Immature natural killer cell (primary cell): ENCODE data around the gene PROZ. TPM values are rescaled to one million over a fixed set of nuclear protein-coding genes. Genes with fewer than 3 reads are reported as not detected.
"Not testable (repeated sequence)": the region's sequence is repeated elsewhere in the genome, so short reads cannot be mapped to it uniquely, and the experiment has no call there.

Experiments used
- DNase-seq, 3 donors: peaks; one replicate each; pipeline ENCODE4 v3.0.0; 2022; ENCODE audit warnings: mixed read lengths in 1 of 3
- H3K27ac Mint-ChIP-seq, 6 donors: one replicate each; pipeline ENCODE4 v1.8.0; 2020; ENCODE audit warnings: mixed read lengths in 6 of 6, mild to moderate bottlenecking in 5 of 6, inconsistent platforms in 4 of 6, moderate library complexity in 3 of 6
- H3K27me3 Mint-ChIP-seq, 3 donors: one replicate each; pipeline ENCODE4 v1.8.0; 2020 to 2021; ENCODE audit warnings: low read depth in 3 of 3, mild to moderate bottlenecking in 3 of 3, mixed read lengths in 3 of 3, moderate library complexity in 3 of 3, inconsistent platforms in 1 of 3
- H3K36me3 Mint-ChIP-seq, 3 donors: one replicate each; pipeline ENCODE4 v1.8.0; 2020; ENCODE audit warnings: mixed read lengths in 3 of 3, inconsistent platforms in 2 of 3, mild to moderate bottlenecking in 2 of 3
- H3K4me1 Mint-ChIP-seq, 2 donors: one replicate each; pipeline ENCODE4 v1.8.0; 2020; ENCODE audit warnings: inconsistent platforms in 2 of 2, mild to moderate bottlenecking in 2 of 2, mixed read lengths in 2 of 2, moderate library complexity in 1 of 2
- H3K4me3 Mint-ChIP-seq, 5 donors: one replicate each; pipeline ENCODE4 v1.8.0; 2020; ENCODE audit warnings: mild to moderate bottlenecking in 5 of 5, mixed read lengths in 5 of 5, inconsistent platforms in 3 of 5, moderate library complexity in 3 of 5
- H3K9me3 Mint-ChIP-seq, 6 donors: one replicate each; pipeline ENCODE4 v1.8.0; 2020; ENCODE audit warnings: mild to moderate bottlenecking in 6 of 6, mixed read lengths in 6 of 6, inconsistent platforms in 4 of 6, moderate library complexity in 3 of 6
- polyA plus RNA-seq, 3 donors: library from polyadenylated mRNA; unstranded; fragments of 300-500 nt; fragmentation: Illumina TruSeq; gene quantifications; one replicate each; pipeline ENCODE4 v1.2.3, GENCODE V29; 2021

PROZ gene, protein sequence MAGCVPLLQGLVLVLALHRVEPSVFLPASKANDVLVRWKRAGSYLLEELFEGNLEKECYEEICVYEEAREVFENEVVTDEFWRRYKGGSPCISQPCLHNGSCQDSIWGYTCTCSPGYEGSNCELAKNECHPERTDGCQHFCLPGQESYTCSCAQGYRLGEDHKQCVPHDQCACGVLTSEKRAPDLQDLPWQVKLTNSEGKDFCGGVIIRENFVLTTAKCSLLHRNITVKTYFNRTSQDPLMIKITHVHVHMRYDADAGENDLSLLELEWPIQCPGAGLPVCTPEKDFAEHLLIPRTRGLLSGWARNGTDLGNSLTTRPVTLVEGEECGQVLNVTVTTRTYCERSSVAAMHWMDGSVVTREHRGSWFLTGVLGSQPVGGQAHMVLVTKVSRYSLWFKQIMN
- polyA plus RNA-seq = not detected

DNA sequence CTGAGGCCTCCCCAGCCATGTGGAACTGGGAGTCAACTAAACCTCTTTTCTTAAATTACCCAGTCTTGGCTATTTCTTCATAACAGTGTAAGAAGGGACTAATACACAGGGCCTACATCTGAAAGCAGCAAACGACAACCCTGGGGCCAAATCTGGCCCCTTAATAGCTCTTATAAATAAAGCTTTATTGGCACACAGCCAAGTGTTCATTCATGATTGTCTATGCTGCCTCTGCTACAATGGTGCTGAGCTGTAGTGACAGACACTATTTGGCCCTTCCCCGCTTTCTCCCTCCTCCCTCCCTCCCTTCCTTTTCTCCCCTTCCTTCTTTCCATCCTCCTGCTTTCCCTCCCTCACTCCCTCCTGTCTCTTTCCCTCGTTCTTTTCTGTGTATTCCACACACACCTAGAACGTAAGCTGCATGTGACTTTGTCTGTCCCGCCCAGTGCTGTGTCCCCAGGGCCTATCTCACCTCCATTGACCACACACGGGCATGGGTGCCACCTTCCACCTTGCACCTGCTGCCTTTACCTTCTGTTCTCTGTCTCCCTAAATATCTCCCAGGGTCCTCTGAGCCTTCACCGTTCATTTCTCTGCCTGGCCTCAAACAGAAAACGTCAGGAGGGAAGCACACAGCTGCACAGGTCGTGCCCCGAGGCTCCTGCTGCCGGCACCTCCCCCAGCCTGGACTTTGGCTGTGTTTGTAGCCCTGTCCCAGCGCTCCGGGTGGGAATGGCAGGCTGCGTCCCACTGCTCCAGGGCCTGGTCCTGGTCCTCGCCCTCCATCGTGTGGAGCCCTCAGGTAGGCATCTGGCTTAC lies at the start of gene PROZ:
TSS of gene PROZ (plus strand) at position 720 of the 819 bp plus-strand sequence. CDS start at position 733, 13 bp downstream.
- H3K4me3 Mint-ChIP-seq = peak within 1 kb of the TSS in 1 of 5 donors; percentile 14
- peaks cover 10 to 19% (median 17%) of the 10 kb centered on the region in 3 donors for H3K27me3 Mint-ChIP-seq
- no peaks in the 10 kb centered on the region for H3K9me3 Mint-ChIP-seq
- no peak for DNase-seq
- H3K4me1 Mint-ChIP-seq = peaks cover 21 to 32% of the 10 kb centered on the region in 2 donors
- H3K36me3 Mint-ChIP-seq = no peaks in the 10 kb centered on the region
- H3K27ac Mint-ChIP-seq = peak within 1 kb of the TSS in 3 of 6 donors; percentile 6 to 73 (median 14)

- peaks cover 0 to 2% (median 0%) of the 10 kb centered on the region in 6 donors for H3K9me3 Mint-ChIP-seq
- peaks cover 0 to 1% (median 0%) of the 10 kb centered on the region in 3 donors for H3K27me3 Mint-ChIP-seq
- peaks cover 0 to 2% of the 10 kb centered on the region in 2 donors for H3K4me1 Mint-ChIP-seq
- peak overlapping the region; percentile 35 to 65 (median 57) for H3K4me3 Mint-ChIP-seq
- no peaks in the 10 kb centered on the region for H3K36me3 Mint-ChIP-seq
- DNase-seq = no peak
- peak overlapping the region in 1 of 6 donors; percentile 40 for H3K27ac Mint-ChIP-seq
Measured at GRCh38 chr13:113109151-113110047, 49.0 kb upstream of the PROZ start.

DNA sequence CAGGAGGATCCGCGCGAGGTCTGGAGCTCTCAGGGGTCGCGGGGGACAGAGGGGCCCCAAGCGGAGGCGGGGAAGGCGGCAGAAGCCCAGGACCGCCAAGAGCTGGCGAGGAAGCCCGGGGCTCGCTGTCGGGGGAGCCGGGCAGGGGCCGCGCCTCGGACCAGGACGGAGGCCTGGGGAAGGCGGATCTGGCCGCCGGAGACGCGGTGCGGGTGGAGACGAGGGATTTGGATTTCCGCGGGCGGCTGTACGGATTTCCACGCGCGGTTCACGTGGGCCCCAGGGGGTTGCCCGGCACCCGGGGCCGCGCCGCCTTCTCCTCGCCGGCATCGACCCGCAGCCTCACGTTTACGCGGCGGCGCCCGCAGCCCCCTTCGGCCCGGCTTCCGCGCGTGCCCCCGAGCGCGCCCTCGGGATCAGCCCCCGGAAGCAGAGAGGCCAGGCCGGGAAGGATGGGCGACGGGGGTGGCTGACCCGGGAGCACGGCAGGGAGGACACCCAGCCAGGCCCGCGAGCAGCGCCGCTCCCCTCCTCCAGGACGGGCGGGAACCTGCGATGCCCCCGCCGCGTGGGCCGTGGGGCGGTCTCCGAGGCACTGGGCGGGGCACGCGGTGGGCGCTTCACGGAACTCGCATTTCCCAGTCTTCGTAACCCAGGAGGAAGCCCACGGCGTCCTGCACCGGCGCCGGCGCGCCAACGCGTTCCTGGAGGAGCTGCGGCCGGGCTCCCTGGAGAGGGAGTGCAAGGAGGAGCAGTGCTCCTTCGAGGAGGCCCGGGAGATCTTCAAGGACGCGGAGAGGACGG lies 48.2 kb upstream of the PROZ start:
- Mint-ChIP-seq H3K36me3 (no peaks in the 10 kb centered on the region), H3K4me1 (peaks cover 0 to 2% of the 10 kb centered on the region in 2 donors), H3K9me3 (peaks cover 0 to 2% (median 0%) of the 10 kb centered on the region in 6 donors), H3K27me3 (peaks cover 0 to 1% (median 0%) of the 10 kb centered on the region in 3 donors), H3K4me3 (peak overlapping the region in 4 of 5 donors; percentile 17 to 73 (median 46)), H3K27ac (no peak overlapping the region)
- peak; percentile 24 to 30 (median 25) for DNase-seq

- Mint-ChIP-seq H3K4me1 (peaks cover 0 to 2% of the 10 kb centered on the region in 2 donors), H3K4me3 (peak overlapping the region; percentile 38 to 75 (median 70)), H3K36me3 (no peaks in the 10 kb centered on the region), H3K27me3 (peaks cover 0 to 1% (median 0%) of the 10 kb centered on the region in 3 donors), H3K9me3 (peaks cover 0 to 2% (median 0%) of the 10 kb centered on the region in 6 donors), H3K27ac (no peak overlapping the region)
- DNase-seq = peak in 2 of 3 donors; percentile 17 to 19
Measured at GRCh38 chr13:113110852-113111315, 47.6 kb upstream of the PROZ start.

DNA sequence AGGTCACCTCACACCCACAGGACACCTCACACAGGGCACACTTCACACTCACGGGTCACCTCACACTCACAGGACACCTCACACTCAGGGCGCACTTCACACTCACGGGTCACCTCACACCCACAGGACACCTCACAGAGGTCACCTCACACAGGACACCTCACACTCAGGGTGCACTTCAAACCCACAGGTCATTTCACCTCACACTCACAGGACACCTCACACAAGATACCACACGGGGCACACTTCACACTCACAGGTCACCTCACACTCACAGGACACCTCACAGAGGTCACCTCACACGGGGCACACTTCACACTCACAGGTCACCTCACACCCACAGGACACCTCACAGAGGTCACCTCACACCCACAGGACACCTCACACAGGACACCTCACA lies 46.6 kb upstream of the PROZ start:
- H3K9me3 Mint-ChIP-seq, H3K27me3 Mint-ChIP-seq, DNase-seq: not testable (repeated sequence)

DNA sequence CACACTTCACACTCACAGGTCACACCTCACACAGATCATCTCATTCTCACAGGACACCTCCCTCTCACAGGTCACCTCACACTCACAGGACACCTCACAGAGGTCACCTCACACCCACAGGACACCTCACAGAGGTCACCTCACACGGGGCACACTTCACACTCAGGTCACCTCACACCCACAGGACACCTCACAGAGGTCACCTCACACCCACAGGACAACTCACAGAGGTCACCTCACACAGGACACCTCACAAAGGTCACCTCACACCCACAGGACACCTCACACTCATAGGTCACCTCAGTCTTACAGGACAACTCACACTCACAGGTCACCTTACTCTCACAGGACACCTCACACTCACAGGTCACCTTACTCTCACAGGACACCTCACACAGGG lies 46.0 kb upstream of the PROZ start:
- not testable (repeated sequence) for H3K36me3 Mint-ChIP-seq, H3K27ac Mint-ChIP-seq, H3K4me3 Mint-ChIP-seq, H3K27me3 Mint-ChIP-seq, H3K4me1 Mint-ChIP-seq, H3K9me3 Mint-ChIP-seq, DNase-seq

More for the DNA sequence above, 46.6 kb upstream of the PROZ start:
- H3K4me1 Mint-ChIP-seq, H3K36me3 Mint-ChIP-seq, H3K27ac Mint-ChIP-seq, H3K4me3 Mint-ChIP-seq: not testable (repeated sequence)

DNA sequence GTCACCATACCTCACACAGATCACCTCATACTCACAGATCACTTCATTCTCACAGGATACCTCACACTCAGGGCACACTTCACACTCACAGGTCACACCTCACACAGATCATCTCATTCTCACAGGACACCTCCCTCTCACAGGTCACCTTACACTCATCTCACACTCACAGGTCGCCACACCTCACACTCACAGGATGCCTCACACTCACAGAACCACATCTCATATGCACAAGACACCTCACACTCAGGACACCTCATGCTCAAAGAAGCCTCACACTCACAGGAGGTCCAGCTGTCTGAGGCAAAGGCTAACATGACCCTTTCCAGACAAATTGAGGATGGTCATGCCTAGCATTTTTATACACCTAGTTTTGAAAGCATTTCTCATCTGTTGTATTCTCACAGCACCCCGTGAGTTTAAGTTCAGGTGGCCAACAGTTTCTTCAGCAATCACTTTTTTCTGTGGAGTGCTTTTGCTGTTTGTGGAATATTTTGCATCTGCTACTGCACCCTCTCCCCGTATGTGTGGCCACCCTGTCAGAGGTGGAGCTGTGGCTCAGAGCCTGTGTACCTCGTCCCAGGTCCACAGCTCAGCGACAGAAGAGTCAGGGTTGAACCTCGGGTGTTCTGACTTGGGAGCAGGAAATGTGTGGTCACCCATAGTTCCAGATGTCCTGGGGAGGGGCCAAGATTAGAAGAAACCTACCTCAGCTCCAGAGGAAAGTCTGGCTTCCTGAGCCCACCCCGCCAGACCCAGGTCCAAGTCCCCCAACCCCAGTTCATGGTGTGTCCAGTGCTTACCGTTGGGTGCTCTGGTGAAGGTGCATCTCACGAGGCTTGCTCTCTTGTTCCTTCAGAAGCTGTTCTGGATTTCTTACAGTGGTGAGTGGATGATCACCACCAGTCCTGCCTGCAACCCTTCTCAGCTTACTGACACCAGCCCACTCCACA lies 45.3 kb upstream of the PROZ start:
- no peaks in the 10 kb centered on the region for H3K4me1 Mint-ChIP-seq
- H3K27ac Mint-ChIP-seq = no peak overlapping the region
- H3K36me3 Mint-ChIP-seq = no peaks in the 10 kb centered on the region
- H3K4me3 Mint-ChIP-seq = no peak overlapping the region
- DNase-seq = no peak
- H3K27me3 Mint-ChIP-seq = peaks cover 0 to 2% (median 1%) of the 10 kb centered on the region in 3 donors
- H3K9me3 Mint-ChIP-seq = peaks cover 0 to 2% (median 0%) of the 10 kb centered on the region in 6 donors

DNA sequence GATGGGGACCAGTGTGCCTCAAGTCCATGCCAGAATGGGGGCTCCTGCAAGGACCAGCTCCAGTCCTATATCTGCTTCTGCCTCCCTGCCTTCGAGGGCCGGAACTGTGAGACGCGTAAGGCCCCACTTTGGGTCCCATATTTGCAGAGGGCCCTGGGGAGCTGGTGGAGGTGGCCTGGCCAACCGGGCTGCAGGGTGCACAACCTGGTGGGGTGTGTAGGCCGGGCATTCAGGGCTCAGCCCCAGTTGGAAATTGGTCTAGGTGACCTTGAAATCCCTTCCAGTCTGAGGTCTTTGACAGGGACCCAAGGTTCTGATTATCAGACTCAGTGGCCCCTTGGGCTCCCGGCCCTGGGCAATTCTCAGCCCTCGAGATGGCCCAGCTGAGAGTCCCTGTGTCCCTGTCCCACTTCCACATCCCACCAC lies 44.6 kb upstream of the PROZ start:
- no peak for DNase-seq
- no peaks in the 10 kb centered on the region for H3K36me3 Mint-ChIP-seq
- H3K4me3 Mint-ChIP-seq = no peak overlapping the region
- H3K27ac Mint-ChIP-seq = no peak overlapping the region
- peaks cover 0 to 2% (median 1%) of the 10 kb centered on the region in 3 donors for H3K27me3 Mint-ChIP-seq
- H3K4me1 Mint-ChIP-seq = no peaks in the 10 kb centered on the region
- H3K9me3 Mint-ChIP-seq = peaks cover 0 to 2% (median 0%) of the 10 kb centered on the region in 6 donors

GRCh38 chr13:113114511-113115362 lies 43.7 kb upstream of the PROZ start:
- no peaks in the 10 kb centered on the region for H3K4me1 Mint-ChIP-seq
- H3K27me3 Mint-ChIP-seq = peaks cover 0 to 9% (median under 1%) of the 10 kb centered on the region in 3 donors
- peaks cover 0 to 2% (median 0%) of the 10 kb centered on the region in 6 donors for H3K9me3 Mint-ChIP-seq
- H3K36me3 Mint-ChIP-seq = no peaks in the 10 kb centered on the region
- H3K4me3 Mint-ChIP-seq = no peak overlapping the region
- no peak overlapping the region for H3K27ac Mint-ChIP-seq
- no peak for DNase-seq

DNA sequence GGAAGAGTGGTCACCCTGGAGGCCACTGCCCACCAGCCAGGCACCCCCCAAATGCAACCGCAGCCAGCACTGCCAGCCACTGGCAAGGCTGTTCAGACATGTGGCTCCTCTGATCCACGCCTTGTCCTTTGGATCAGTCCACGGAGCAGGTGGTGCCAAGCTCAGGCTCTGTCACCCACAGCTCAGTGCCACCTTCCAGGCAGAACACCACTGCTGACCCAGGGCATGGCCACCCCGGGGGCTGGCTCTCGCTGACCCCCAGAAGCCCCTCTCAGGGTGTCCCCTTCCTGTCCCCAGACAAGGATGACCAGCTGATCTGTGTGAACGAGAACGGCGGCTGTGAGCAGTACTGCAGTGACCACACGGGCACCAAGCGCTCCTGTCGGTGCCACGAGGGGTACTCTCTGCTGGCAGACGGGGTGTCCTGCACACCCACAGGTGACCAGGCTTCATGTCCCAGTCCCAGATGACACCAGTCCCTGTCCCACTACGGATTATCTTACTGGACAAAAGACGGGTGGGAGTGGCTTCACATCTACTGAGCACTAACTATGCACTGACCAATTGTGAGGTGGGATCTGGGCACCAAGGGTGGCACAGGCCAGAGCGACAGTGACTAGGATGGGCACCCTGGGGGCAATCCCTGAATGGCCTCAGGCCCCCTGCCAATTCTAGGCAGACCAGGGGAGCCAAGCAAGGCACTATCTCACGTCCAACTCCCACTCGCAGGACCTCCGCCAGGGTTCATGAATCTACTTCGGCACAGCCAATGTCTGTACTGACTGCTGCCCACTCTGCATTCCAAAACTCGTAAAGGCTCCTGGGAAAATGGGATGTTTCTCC lies 42.9 kb upstream of the PROZ start:
- Mint-ChIP-seq H3K27me3 (peaks cover 0 to 9% (median 5%) of the 10 kb centered on the region in 3 donors), H3K36me3 (no peaks in the 10 kb centered on the region), H3K9me3 (peaks cover 0 to 2% (median 0%) of the 10 kb centered on the region in 6 donors), H3K4me3 (no peak overlapping the region), H3K27ac (no peak overlapping the region), H3K4me1 (no peaks in the 10 kb centered on the region)
- DNase-seq = no peak
